OCI-LY7 (cell line): Measurements from ENCODE around the gene CD302.

Experiments used
- EZH2phosphoT487 ChIP-seq: fragments of 200-600 bp; sonication (generic); IDR thresholded peaks from 2 replicates; pipeline ENCODE4 v1.6.1; 2018; ENCODE audit warnings: low read depth, borderline replicate concordance, mild to moderate bottlenecking, mixed run types, antibody characterized with exemption, low read length, moderate library complexity, mixed read lengths
- TF ChIP-seq, protein P1 (sequence below): fragments of 200-600 bp; sonication (generic); conservative IDR thresholded peaks from 2 replicates; pipeline ENCODE4 v1.5.1; 2014; ENCODE audit warnings: mild to moderate bottlenecking, antibody characterized with exemption, low read length, moderate library complexity, mixed read lengths

DNA sequence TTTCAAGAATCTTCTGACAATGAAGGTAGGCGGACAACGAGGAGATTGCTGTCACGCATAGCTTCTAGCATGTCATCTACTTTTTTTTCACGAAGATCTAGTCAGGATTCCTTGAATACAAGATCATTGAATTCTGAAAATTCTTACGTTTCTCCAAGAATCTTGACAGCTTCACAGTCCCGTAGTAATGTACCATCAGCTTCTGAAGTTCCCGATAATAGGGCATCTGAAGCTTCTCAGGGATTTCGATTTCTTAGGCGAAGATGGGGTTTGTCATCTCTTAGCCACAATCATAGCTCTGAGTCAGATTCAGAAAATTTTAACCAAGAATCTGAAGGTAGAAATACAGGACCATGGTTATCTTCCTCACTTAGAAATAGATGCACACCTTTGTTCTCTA is 49.9 kb downstream of the CD302 start:
- TF ChIP-seq, protein P1, sequence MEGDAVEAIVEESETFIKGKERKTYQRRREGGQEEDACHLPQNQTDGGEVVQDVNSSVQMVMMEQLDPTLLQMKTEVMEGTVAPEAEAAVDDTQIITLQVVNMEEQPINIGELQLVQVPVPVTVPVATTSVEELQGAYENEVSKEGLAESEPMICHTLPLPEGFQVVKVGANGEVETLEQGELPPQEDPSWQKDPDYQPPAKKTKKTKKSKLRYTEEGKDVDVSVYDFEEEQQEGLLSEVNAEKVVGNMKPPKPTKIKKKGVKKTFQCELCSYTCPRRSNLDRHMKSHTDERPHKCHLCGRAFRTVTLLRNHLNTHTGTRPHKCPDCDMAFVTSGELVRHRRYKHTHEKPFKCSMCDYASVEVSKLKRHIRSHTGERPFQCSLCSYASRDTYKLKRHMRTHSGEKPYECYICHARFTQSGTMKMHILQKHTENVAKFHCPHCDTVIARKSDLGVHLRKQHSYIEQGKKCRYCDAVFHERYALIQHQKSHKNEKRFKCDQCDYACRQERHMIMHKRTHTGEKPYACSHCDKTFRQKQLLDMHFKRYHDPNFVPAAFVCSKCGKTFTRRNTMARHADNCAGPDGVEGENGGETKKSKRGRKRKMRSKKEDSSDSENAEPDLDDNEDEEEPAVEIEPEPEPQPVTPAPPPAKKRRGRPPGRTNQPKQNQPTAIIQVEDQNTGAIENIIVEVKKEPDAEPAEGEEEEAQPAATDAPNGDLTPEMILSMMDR = no peak
- no peak for TF ChIP-seq EZH2phosphoT487
